Measurements from ENCODE around the gene RTEL1.
"Not testable (repeated sequence)": the region's sequence is repeated elsewhere in the genome, so short reads cannot be mapped to it uniquely, and the experiment has no call there.

Gene RTEL1

DNA sequence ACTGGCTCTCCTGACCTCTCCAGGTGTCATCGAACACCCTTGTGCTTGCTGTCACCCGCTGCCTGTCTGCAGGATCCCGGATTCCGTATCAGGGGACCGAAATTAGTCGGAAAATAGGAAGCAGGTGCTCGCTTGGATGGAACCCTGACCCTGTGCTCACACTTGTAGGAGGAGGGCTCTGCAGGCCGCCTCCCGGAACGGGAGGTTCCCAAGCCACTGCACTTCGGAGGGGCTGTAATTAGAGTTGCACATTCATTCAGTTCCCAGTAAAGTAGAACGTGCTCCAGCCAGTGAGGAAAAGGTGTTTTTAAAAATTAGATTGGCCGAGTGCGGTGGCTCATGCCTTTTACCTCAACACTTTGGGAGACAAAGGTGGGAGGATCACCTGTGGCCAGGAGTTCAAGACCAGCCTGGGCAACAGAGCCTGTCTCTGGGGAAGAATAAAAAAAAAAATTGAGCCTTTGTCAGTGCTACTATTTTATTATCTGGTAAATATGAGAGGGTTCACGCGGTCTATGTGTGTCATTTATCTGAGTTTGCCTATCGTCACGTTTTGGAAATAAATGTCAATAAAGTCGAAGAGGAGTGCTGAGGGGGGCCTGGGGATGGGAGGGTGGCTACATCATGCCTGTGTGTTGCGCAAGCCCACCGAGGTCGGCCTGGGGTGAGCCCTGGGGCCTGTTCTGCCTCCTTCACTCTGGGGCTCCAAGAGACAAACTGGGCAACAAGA, 29.7 kb upstream of the RTEL1 start:
- TF ChIP-seq, protein P1, sequence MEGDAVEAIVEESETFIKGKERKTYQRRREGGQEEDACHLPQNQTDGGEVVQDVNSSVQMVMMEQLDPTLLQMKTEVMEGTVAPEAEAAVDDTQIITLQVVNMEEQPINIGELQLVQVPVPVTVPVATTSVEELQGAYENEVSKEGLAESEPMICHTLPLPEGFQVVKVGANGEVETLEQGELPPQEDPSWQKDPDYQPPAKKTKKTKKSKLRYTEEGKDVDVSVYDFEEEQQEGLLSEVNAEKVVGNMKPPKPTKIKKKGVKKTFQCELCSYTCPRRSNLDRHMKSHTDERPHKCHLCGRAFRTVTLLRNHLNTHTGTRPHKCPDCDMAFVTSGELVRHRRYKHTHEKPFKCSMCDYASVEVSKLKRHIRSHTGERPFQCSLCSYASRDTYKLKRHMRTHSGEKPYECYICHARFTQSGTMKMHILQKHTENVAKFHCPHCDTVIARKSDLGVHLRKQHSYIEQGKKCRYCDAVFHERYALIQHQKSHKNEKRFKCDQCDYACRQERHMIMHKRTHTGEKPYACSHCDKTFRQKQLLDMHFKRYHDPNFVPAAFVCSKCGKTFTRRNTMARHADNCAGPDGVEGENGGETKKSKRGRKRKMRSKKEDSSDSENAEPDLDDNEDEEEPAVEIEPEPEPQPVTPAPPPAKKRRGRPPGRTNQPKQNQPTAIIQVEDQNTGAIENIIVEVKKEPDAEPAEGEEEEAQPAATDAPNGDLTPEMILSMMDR (conservative IDR thresholded peaks at IDR 0.05), result no peak
- H3K27ac ChIP-seq, result peak overlapping the region; percentile 96

DNA sequence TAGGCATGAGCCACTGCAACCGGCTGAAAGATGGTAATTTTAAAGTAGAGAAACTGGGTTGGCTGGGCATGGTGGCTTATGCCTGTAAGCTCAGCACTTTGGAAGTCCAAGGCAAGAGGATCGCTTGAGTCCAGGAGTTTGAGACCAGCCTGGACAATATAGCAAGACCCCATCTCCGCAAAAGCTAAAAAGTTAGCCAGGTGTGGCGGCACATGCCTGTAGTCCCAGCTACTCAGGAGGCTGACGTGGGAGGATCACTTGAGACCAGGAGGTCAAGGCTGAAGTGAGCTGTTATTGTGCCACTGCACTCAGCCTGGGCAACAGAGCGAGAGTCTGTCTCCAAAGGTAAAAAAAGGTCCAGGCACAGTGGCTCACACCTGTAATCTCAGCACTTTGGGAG, 27.2 kb upstream of the RTEL1 start:
- not testable (repeated sequence) for H3K27ac ChIP-seq

DNA sequence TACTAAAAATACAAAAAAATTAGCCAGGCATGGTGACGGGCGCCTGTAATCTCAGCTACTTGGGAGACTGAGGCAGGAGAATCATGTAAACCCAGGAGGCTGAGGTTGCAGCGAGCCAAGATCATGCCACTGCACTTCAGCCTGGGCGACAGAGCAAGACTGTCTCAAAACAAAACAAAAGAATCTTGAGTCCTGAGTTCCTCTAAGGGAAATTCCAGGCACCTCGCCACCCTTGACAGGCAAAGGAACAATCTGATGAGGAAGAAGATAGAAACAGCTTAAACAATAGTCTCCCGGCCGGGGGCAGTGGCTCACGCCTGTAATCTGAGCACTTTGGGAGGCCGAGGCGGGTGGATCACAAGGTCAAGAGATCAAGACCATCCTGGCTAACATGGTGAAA, 26.7 kb upstream of the RTEL1 start:
- not testable (repeated sequence) for H3K27ac ChIP-seq

DNA sequence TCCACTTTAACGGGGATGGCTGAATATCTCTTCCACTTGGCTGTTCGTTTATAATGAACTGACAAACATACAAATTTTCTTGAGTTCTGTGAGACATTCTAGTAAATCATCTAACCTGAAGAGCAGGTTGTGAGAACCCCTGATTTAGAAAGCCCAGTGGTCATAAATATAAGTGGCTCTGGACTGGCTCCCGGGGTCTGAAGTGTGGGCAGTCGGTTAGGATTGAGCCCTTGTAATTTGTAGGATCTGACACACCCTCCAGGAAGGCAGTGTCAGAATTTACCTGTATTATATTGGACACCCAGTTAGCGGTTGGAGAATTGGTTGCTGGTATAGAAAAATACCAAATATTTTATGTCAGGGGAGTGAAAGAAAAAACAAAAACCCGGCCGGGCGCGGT, 24.4 kb upstream of the RTEL1 start:
- TF ChIP-seq, protein P1 (conservative IDR thresholded peaks at IDR 0.05), result no peak
- H3K27ac ChIP-seq, result no peak overlapping the region

DNA sequence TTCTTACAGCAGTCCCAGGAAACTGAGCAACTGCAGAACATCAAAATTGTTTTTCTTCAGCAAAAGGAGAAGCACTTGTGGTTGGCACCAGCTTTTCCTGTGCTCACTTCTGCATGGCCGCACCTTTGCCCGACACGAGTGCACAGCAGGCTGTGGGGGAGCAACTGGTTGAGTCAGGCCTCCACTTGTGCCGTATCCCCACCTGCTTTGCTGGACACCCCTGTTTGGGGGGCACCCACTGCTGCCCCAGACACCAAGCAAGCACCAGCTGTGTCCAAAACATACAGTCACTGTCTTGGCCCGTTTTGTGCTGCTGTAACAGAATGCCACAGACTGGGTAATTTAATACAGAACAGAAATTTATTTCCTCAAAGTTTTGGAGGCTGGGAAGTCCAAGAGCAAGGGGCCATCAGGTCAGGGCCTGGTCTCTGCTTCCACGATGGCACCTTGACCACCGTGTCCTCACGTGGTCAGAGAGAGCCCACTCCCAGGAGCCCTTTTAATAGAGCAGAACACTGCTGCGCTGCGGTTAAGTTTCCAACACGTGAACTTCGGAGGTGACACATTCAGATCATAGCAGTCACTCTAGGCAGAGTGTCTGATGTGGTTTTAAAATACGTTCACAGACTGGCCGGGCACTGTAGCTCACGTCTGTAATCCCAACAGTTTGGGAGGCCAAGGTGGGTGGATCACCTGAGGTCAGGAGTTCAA, 22.5 kb upstream of the RTEL1 start:
- no peak overlapping the region for H3K27ac ChIP-seq
- TF ChIP-seq, protein P1 (conservative IDR thresholded peaks at IDR 0.05), result no peak

DNA sequence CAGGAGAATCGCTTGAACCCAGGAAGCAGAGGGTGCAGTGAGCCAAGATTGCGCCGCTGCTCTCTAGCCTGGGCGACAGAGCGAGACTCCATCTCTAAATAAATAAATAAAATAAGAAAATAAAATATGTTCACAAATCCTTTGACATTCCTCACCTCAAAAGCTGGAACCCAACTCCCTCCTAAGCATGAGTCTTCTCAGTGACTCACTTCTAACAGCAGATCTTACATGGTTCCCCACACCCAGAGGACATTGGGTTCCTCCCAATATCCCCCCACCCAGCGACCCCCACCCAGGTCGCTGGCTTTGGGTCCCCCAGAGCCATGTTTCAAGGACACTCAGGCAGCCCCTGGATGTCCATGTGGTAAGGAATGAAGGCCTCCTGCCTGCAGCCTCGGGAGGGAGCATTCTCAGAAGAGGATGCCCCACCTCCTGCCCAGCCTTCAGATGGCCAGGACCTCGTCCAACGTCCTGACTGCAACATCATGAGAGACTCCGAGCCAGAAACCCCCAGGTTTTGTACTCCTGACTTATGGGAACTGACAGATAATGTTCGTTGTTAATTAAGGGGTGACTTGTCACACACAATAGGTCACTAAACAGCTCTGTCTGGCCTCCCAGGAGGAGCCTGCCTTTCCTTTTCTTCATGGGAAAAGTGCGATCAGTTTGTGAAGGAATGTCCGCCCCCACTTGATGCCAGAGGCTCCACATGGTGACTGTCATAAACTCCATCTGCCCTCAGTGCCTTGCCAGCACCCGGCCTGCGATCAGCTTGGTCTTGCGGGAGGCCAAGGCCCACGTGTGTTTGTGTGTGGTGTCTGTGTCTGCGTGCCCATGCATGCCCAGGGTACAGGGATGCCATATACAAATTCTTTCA, 21.1 kb upstream of the RTEL1 start:
- H3K27ac ChIP-seq, result no peak overlapping the region
- TF ChIP-seq, protein P1 (conservative IDR thresholded peaks at IDR 0.05), result no peak

DNA sequence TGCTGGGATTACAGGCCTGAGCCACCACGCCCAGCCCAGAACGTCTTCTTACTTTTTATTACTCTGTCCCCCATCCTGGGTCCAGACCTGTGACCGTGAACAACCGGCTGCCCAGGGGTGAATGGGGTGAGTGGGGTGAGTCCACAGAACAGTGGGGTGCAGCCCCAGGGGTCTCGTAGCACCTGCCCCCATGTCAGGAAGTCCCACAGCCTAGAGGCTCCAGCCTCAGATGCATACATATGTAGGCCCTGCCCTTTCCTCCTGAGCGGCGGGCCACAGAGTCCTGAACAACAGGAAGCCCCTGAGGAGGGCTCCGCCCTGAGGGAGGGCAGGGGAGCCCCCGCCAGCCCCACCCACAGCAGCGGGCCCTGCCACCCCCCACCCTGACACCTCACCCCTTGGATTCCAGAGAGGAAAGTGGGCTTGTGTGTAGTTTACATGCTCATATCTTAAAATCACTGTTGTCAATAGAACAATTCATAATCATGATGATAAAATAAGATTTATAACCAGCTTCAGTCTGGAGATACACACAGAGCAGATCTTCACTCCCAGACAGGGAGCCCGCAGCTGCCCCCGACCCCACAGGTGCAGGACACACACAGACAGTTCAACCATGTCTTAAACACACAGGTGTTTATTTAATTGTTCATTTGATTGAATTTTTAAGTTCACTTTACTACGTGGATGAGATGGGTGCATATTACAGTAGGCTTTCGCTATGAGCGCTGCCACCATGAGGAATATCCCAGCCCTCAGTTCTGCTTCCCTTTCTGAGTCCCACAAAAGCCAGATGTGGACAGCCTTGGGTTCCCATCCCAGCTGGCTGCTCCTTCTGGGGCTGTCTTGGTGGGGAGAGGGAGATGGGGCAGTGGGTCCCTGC, 18.8 kb upstream of the RTEL1 start:
- H3K27ac ChIP-seq, result no peak overlapping the region
- TF ChIP-seq, protein P1 (conservative IDR thresholded peaks at IDR 0.05), result no peak

DNA sequence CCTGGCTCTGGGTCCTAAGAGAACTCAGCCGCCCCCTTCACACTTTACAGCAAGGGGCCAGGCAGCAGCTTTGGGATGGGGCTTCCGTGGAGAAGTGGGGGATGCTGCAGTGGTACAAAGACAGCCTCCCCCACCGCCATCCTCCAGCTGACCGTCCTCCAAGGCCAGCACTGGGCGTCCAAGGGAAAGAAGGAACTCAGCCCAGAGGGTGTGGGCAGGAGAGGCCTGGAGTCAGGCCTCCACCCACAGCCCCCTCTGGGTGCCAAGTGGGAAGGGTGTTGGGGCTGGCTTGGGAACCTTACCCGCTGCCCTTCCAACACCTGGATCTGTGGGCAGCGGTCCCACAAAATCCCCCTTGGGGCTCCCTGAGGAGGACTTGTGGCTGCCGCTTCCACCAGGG, 18.0 kb upstream of the RTEL1 start:
- H3K27ac ChIP-seq, result no peak overlapping the region
- TF ChIP-seq, protein P1 (conservative IDR thresholded peaks at IDR 0.05), result no peak

DNA sequence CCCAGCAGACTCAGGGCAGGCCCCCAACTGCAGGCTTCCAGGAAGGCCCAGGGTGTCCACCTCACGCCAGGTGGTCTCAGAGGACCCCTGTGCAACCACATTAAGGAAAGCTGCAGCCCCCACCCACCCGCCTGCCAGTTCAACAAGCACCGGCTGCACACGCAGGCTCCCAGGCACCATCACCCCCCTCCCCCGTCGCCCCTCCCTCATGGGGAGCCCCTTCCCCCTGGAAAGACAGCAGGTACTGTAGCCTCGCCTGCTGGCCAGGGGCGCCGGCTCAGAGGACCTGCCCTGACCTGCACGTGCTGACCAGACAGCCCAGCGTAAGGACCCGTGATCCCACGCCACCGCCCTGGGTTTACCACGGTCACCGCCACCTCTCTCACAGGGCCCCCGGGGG, 17.4 kb upstream of the RTEL1 start:
- not testable (repeated sequence) for H3K27ac ChIP-seq
